GM21717 (cell line): ENCODE measurements around the gene DNER.

Source experiments
- ATAC-seq: cut with Tn5 transposase; IDR thresholded peaks from one replicate; pipeline ENCODE4 v1.9.1; 2021; ENCODE audit warnings: mild to moderate bottlenecking, moderate library complexity; ENCODE audit not compliant: unreplicated experiment

The DNER gene

GRCh38 chr2:229674830-229675530, 39.4 kb downstream of the DNER start:
- ATAC-seq, result no peak

- ATAC-seq, result no peak
Observed at GRCh38 chr2:229673676-229674075, 40.7 kb downstream of the DNER start.

- ATAC-seq, result no peak
Observed at GRCh38 chr2:229672021-229672420, 42.3 kb downstream of the DNER start.

- ATAC-seq, result no peak
Observed at GRCh38 chr2:229669841-229670240, 44.5 kb downstream of the DNER start.

GRCh38 chr2:229666811-229667210, 47.5 kb downstream of the DNER start:
- ATAC-seq, result no peak

GRCh38 chr2:229665158-229665557, 49.2 kb downstream of the DNER start:
- ATAC-seq, result no peak

- ATAC-seq, result no peak
Observed at GRCh38 chr2:229661478-229661877, 52.9 kb downstream of the DNER start.

GRCh38 chr2:229660951-229661350, 53.4 kb downstream of the DNER start:
- no peak for ATAC-seq

- ATAC-seq, result no peak
Observed at GRCh38 chr2:229660391-229660790, 54.0 kb downstream of the DNER start.

GRCh38 chr2:229658004-229658403, 56.4 kb downstream of the DNER start:
- no peak for ATAC-seq

GRCh38 chr2:229654437-229654836, 59.9 kb downstream of the DNER start:
- ATAC-seq, result no peak

- no peak for ATAC-seq
Observed at GRCh38 chr2:229653531-229653930, 60.8 kb downstream of the DNER start.

- no peak for ATAC-seq
Observed at GRCh38 chr2:229652796-229653195, 61.6 kb downstream of the DNER start.

- no peak for ATAC-seq
Observed at GRCh38 chr2:229650901-229651300, 63.5 kb downstream of the DNER start.

GRCh38 chr2:229650059-229650458, 64.3 kb downstream of the DNER start:
- no peak for ATAC-seq

- ATAC-seq, result no peak
Observed at GRCh38 chr2:229646186-229646723, 68.1 kb downstream of the DNER start.

- no peak for ATAC-seq
Observed at GRCh38 chr2:229642371-229642770, 72.0 kb downstream of the DNER start.

GRCh38 chr2:229641676-229642075, 72.7 kb downstream of the DNER start:
- ATAC-seq, result no peak

GRCh38 chr2:229640636-229641035, 73.7 kb downstream of the DNER start:
- no peak for ATAC-seq

- no peak for ATAC-seq
Observed at GRCh38 chr2:229636571-229636970, 77.8 kb downstream of the DNER start.

GRCh38 chr2:229635371-229635680, 79.0 kb downstream of the DNER start:
- no peak for ATAC-seq

GRCh38 chr2:229634601-229635370, 79.6 kb downstream of the DNER start:
- no peak for ATAC-seq
